ENCODE measurements around the gene RAB5B. TPM values are rescaled to one million over a fixed set of nuclear protein-coding genes. Genes with fewer than 3 reads are reported as not detected.
"Not testable (repeated sequence)": the region's sequence is repeated elsewhere in the genome, so short reads cannot be mapped to it uniquely, and the experiment has no call there.

The RAB5B gene
- total and polyA plus RNA-seq, 9 donors = 62.1 to 116 (median 111) TPM

GRCh38 chr12:55982319-55982936 lies 8.6 kb downstream of the RAB5B start:
- H3K27ac ChIP-seq (ENCODE audit: low read length) = no peak overlapping the region
- H3K27me3 ChIP-seq (ENCODE audit: control insufficient read depth, insufficient read depth, low read length) = no peaks in the 10 kb centered on the region
- no CpG with 5 or more reads among the region's 3 CpGs for WGBS (ENCODE audit: insufficient coverage)
- H3K9me3 ChIP-seq (replicated peaks; ENCODE audit: control insufficient read depth, low read depth, low read length) = no peaks in the 10 kb centered on the region
- peaks cover 53% of the 10 kb centered on the region for H3K36me3 ChIP-seq (ENCODE audit: control insufficient read depth, insufficient read depth, low read length)
- no peak for DNase-seq
- H3K4me1 ChIP-seq (ENCODE audit: control insufficient read depth, insufficient read depth, low read length) = peaks cover 2% of the 10 kb centered on the region
- no peak overlapping the region for H3K4me3 ChIP-seq (ENCODE audit: low read length)

- Histone ChIP-seq H3K9me3 (replicated peaks; ENCODE audit: control insufficient read depth, low read depth, low read length) (no peaks in the 10 kb centered on the region), H3K36me3 (ENCODE audit: control insufficient read depth, insufficient read depth, low read length) (peaks cover 57% of the 10 kb centered on the region), H3K4me1 (ENCODE audit: control insufficient read depth, insufficient read depth, low read length) (peaks cover 2% of the 10 kb centered on the region), H3K4me3 (ENCODE audit: low read length) (no peak overlapping the region), H3K27me3 (ENCODE audit: control insufficient read depth, insufficient read depth, low read length) (no peaks in the 10 kb centered on the region), H3K27ac (ENCODE audit: low read length) (no peak overlapping the region)
- WGBS (ENCODE audit: insufficient coverage) = 63% methylated on average over 2 of the region's 4 CpGs
- DNase-seq = no peak
Observed at GRCh38 chr12:55983232-55983842, 9.5 kb downstream of the RAB5B start.

GRCh38 chr12:55984861-55985260 lies 11.0 kb downstream of the RAB5B start:
- peaks cover 62% of the 10 kb centered on the region for H3K36me3 ChIP-seq (ENCODE audit: control insufficient read depth, insufficient read depth, low read length)
- H3K27ac ChIP-seq (ENCODE audit: low read length) = no peak overlapping the region
- no CpG with 5 or more reads among the region's 2 CpGs for WGBS (ENCODE audit: insufficient coverage)
- no peak for DNase-seq
- H3K9me3 ChIP-seq (replicated peaks; ENCODE audit: control insufficient read depth, low read depth, low read length) = no peaks in the 10 kb centered on the region
- no peaks in the 10 kb centered on the region for H3K27me3 ChIP-seq (ENCODE audit: control insufficient read depth, insufficient read depth, low read length)
- no peak overlapping the region for H3K4me3 ChIP-seq (ENCODE audit: low read length)
- peaks cover 2% of the 10 kb centered on the region for H3K4me1 ChIP-seq (ENCODE audit: control insufficient read depth, insufficient read depth, low read length)

GRCh38 chr12:55985341-55985740 lies 11.5 kb downstream of the RAB5B start:
- Histone ChIP-seq H3K36me3 (ENCODE audit: control insufficient read depth, insufficient read depth, low read length) (peaks cover 67% of the 10 kb centered on the region), H3K4me3 (ENCODE audit: low read length) (no peak overlapping the region), H3K27me3 (ENCODE audit: control insufficient read depth, insufficient read depth, low read length) (no peaks in the 10 kb centered on the region), H3K9me3 (replicated peaks; ENCODE audit: control insufficient read depth, low read depth, low read length) (no peaks in the 10 kb centered on the region), H3K27ac (ENCODE audit: low read length) (no peak overlapping the region), H3K4me1 (ENCODE audit: control insufficient read depth, insufficient read depth, low read length) (peaks cover 2% of the 10 kb centered on the region)
- no CpG with 5 or more reads among the region's 4 CpGs for WGBS (ENCODE audit: insufficient coverage)
- no peak for DNase-seq

- Histone ChIP-seq H3K36me3 (ENCODE audit: control insufficient read depth, insufficient read depth, low read length) (peaks cover 70% of the 10 kb centered on the region), H3K27ac (ENCODE audit: low read length) (peak overlapping the region; percentile 8)
- not testable (repeated sequence) for H3K27me3 ChIP-seq (ENCODE audit: control insufficient read depth, insufficient read depth, low read length); H3K4me3 ChIP-seq (ENCODE audit: low read length); DNase-seq; H3K9me3 ChIP-seq (replicated peaks; ENCODE audit: control insufficient read depth, low read depth, low read length); H3K4me1 ChIP-seq (ENCODE audit: control insufficient read depth, insufficient read depth, low read length)
- WGBS (ENCODE audit: insufficient coverage) = 92% methylated on average over 5 of the region's 7 CpGs
Observed at GRCh38 chr12:55985976-55986375, 12.1 kb downstream of the RAB5B start.

GRCh38 chr12:55991110-55991509 lies 17.2 kb downstream of the RAB5B start:
- H3K27ac ChIP-seq (ENCODE audit: low read length) = no peak overlapping the region
- 73% methylated on average over 2 of the region's 3 CpGs for WGBS (ENCODE audit: insufficient coverage)
- no peaks in the 10 kb centered on the region for H3K9me3 ChIP-seq (replicated peaks; ENCODE audit: control insufficient read depth, low read depth, low read length)
- no peaks in the 10 kb centered on the region for H3K4me1 ChIP-seq (ENCODE audit: control insufficient read depth, insufficient read depth, low read length)
- peaks cover 77% of the 10 kb centered on the region for H3K36me3 ChIP-seq (ENCODE audit: control insufficient read depth, insufficient read depth, low read length)
- no peaks in the 10 kb centered on the region for H3K27me3 ChIP-seq (ENCODE audit: control insufficient read depth, insufficient read depth, low read length)
- DNase-seq = no peak
- no peak overlapping the region for H3K4me3 ChIP-seq (ENCODE audit: low read length)

- Histone ChIP-seq H3K27ac (ENCODE audit: low read length) (no peak overlapping the region), H3K27me3 (ENCODE audit: control insufficient read depth, insufficient read depth, low read length) (no peaks in the 10 kb centered on the region), H3K9me3 (replicated peaks; ENCODE audit: control insufficient read depth, low read depth, low read length) (no peaks in the 10 kb centered on the region), H3K36me3 (ENCODE audit: control insufficient read depth, insufficient read depth, low read length) (peaks cover 58% of the 10 kb centered on the region), H3K4me3 (ENCODE audit: low read length) (no peak overlapping the region), H3K4me1 (ENCODE audit: control insufficient read depth, insufficient read depth, low read length) (peaks cover 10% of the 10 kb centered on the region)
- DNase-seq = no peak
- no CpG with 5 or more reads among the region's 4 CpGs for WGBS (ENCODE audit: insufficient coverage)
Observed at GRCh38 chr12:55993230-55993853, 19.5 kb downstream of the RAB5B start.

- Histone ChIP-seq H3K36me3 (ENCODE audit: control insufficient read depth, insufficient read depth, low read length) (peaks cover 45% of the 10 kb centered on the region), H3K27ac (ENCODE audit: low read length) (no peak overlapping the region), H3K9me3 (replicated peaks; ENCODE audit: control insufficient read depth, low read depth, low read length) (no peaks in the 10 kb centered on the region), H3K27me3 (ENCODE audit: control insufficient read depth, insufficient read depth, low read length) (no peaks in the 10 kb centered on the region), H3K4me3 (ENCODE audit: low read length) (no peak overlapping the region), H3K4me1 (ENCODE audit: control insufficient read depth, insufficient read depth, low read length) (peaks cover 10% of the 10 kb centered on the region)
- DNase-seq = no peak
- 90% methylated on average over 5 of the region's 8 CpGs for WGBS (ENCODE audit: insufficient coverage)
Observed at GRCh38 chr12:55995366-55995765, 21.5 kb downstream of the RAB5B start.

GRCh38 chr12:55996201-55996714 lies 22.4 kb downstream of the RAB5B start:
- Histone ChIP-seq H3K36me3 (ENCODE audit: control insufficient read depth, insufficient read depth, low read length) (peaks cover 36% of the 10 kb centered on the region), H3K9me3 (replicated peaks; ENCODE audit: control insufficient read depth, low read depth, low read length) (no peaks in the 10 kb centered on the region), H3K4me3 (ENCODE audit: low read length) (peak overlapping the region; percentile 75), H3K27ac (ENCODE audit: low read length) (peak overlapping the region; percentile 94), H3K27me3 (ENCODE audit: control insufficient read depth, insufficient read depth, low read length) (no peaks in the 10 kb centered on the region), H3K4me1 (ENCODE audit: control insufficient read depth, insufficient read depth, low read length) (peaks cover 10% of the 10 kb centered on the region)
- WGBS (ENCODE audit: insufficient coverage) = 44% methylated on average over 7 of the region's 14 CpGs
- DNase-seq = peak; percentile 81

- Histone ChIP-seq H3K4me1 (ENCODE audit: control insufficient read depth, insufficient read depth, low read length) (peaks cover 10% of the 10 kb centered on the region), H3K27me3 (ENCODE audit: control insufficient read depth, insufficient read depth, low read length) (no peaks in the 10 kb centered on the region), H3K9me3 (replicated peaks; ENCODE audit: control insufficient read depth, low read depth, low read length) (no peaks in the 10 kb centered on the region), H3K36me3 (ENCODE audit: control insufficient read depth, insufficient read depth, low read length) (peaks cover 37% of the 10 kb centered on the region), H3K27ac (ENCODE audit: low read length) (peak within 1 kb of the TSS; percentile 94), H3K4me3 (ENCODE audit: low read length) (peak within 1 kb of the TSS; percentile 75)
- 0% methylated on average over 12 of the region's 27 CpGs for WGBS (ENCODE audit: insufficient coverage)
- DNase-seq = peak; percentile 99
Observed at GRCh38 chr12:55996715-55997534, 23.0 kb downstream of the RAB5B start, which contains the start of gene SUOX. SUOX (plus strand) TSS chr12:55997276; CDS start chr12:56002222, 4,946 bp downstream.

Measured in muscle of leg (tissue), 11 donors.